HepG2 (cell line): ENCODE measurements around the gene CLPTM1. TPM values are rescaled to one million over a fixed set of nuclear protein-coding genes. Genes with fewer than 3 reads are reported as not detected.

Experiments
- ARID2 ChIP-seq: sonication (generic); formaldehyde crosslinking; IDR thresholded peaks from 2 replicates; pipeline ENCODE4 v1.8.1; 2022; ENCODE audit warnings: mild to moderate bottlenecking, missing genetic modification reagents, borderline replicate concordance
- ATM ChIP-seq: fragments of 450-650 bp; IDR thresholded peaks from 2 replicates; pipeline ENCODE4 v1.7.1; 2017; ENCODE audit warnings: mild to moderate bottlenecking, borderline replicate concordance
- CHCHD3 ChIP-seq: sonication (generic); formaldehyde crosslinking; IDR thresholded peaks from 2 replicates; pipeline ENCODE4 v1.8.0; 2022; ENCODE audit warnings: mild to moderate bottlenecking, missing genetic modification reagents, moderate library complexity
- ETV5 ChIP-seq: IDR thresholded peaks from 2 replicates; pipeline ENCODE4 v1.6.1; 2018; ENCODE audit warnings: missing biosample characterization, missing genetic modification reagents, inconsistent platforms, borderline replicate concordance
- MTF1 ChIP-seq: sonication (generic); formaldehyde crosslinking; IDR thresholded peaks from 2 replicates; pipeline ENCODE4 v1.5.0; 2020; ENCODE audit warnings: missing genetic modification reagents
- NFIB ChIP-seq: sonication (generic); formaldehyde crosslinking; IDR thresholded peaks from 2 replicates; pipeline ENCODE4 v1.9.0; 2021; ENCODE audit warnings: missing genetic modification reagents, mild to moderate bottlenecking, borderline replicate concordance
- SAP130 ChIP-seq: IDR thresholded peaks from 2 replicates; pipeline ENCODE4 v1.6.1; 2016; ENCODE audit warnings: low read depth
- ZBTB21 ChIP-seq: sonication (generic); formaldehyde crosslinking; IDR thresholded peaks from 2 replicates; pipeline ENCODE4 v1.4.0; 2020; ENCODE audit warnings: missing genetic modification reagents
- ZFP82 ChIP-seq: sonication (generic); formaldehyde crosslinking; IDR thresholded peaks from 2 replicates; pipeline ENCODE4 v1.5.1; 2020; ENCODE audit warnings: mild to moderate bottlenecking, missing genetic modification reagents, borderline replicate concordance
- ZNF232 ChIP-seq: sonication (generic); formaldehyde crosslinking; IDR thresholded peaks from 2 replicates; pipeline ENCODE4 v1.4.0; 2020; ENCODE audit warnings: missing genetic modification reagents, borderline replicate concordance
- ZSCAN25 ChIP-seq: sonication (generic); formaldehyde crosslinking; IDR thresholded peaks from 2 replicates; pipeline ENCODE4 v1.8.0; 2022; ENCODE audit warnings: mild to moderate bottlenecking, missing genetic modification reagents
- polyA plus RNA-seq, 8 experiments: library from polyadenylated mRNA; depleted of rRNA in 3 of 8; stranded (reverse) in 7 of 8; unstranded in 1 of 8; fragments of >200 nt; fragmentation: Illumina TruSeq in 4 of 8; extraction: Trizol in 4 of 8; gene quantifications; 2 replicates each; pipeline versions ENCODE4 v1.2.1 to v1.2.3, GENCODE V29; 2011 to 2016; ENCODE audit warnings: low read depth in 4 of 8, missing spikeins in 1 of 8, mixed read lengths in 1 of 8; ENCODE audit not compliant: insufficient read depth in 1 of 8
- total RNA-seq, 5 experiments: library from RNA; depleted of rRNA; stranded (reverse); fragments of >200 nt; fragmentation: Illumina TruSeq; extraction: Trizol; gene quantifications; 2 replicates each; pipeline ENCODE4 v1.2.3, GENCODE V29; 2016; ENCODE audit warnings: low read depth in 1 of 5
- TF ChIP-seq, protein P1 (sequence below): sonication (generic); formaldehyde crosslinking; IDR thresholded peaks from 2 replicates; pipeline ENCODE4 v1.4.0; 2020; ENCODE audit warnings: missing genetic modification reagents
- TF ChIP-seq, protein P2 (sequence below): sonication (generic); formaldehyde crosslinking; IDR thresholded peaks from 2 replicates; pipeline ENCODE4 v1.8.1; 2023; ENCODE audit warnings: mild to moderate bottlenecking, moderate library complexity, missing genetic modification reagents
- TF ChIP-seq, protein P3 (sequence below): sonication (generic); formaldehyde crosslinking; IDR thresholded peaks from 2 replicates; pipeline ENCODE4 v1.4.0; 2020; ENCODE audit warnings: mild to moderate bottlenecking, missing genetic modification reagents
- TF ChIP-seq, protein P4 (sequence below): sonication (generic); formaldehyde crosslinking; IDR thresholded peaks from 2 replicates; pipeline ENCODE4 v1.5.1; 2020; ENCODE audit warnings: missing genetic modification reagents, mild to moderate bottlenecking, borderline replicate concordance
- TF ChIP-seq, protein P5 (sequence below): sonication (generic); formaldehyde crosslinking; IDR thresholded peaks from 2 replicates; pipeline ENCODE4 v1.5.1; 2020; ENCODE audit warnings: mild to moderate bottlenecking, moderate library complexity, missing genetic modification reagents
- TF ChIP-seq, protein P6 (sequence below): sonication (generic); formaldehyde crosslinking; IDR thresholded peaks from 2 replicates; pipeline ENCODE4 v1.4.0; 2020; ENCODE audit warnings: missing genetic modification reagents, borderline replicate concordance
- TF ChIP-seq, protein P7 (sequence below): IDR thresholded peaks from 2 replicates; pipeline ENCODE4 v1.6.1; 2016; ENCODE audit warnings: low read depth, borderline replicate concordance

The CLPTM1 gene
- total and polyA plus RNA-seq, 2 of the 13 experiments (the other 11 are each of a cell fraction or from before 2014, with no cell fraction given), result 34.9 to 42.8 TPM

DNA sequence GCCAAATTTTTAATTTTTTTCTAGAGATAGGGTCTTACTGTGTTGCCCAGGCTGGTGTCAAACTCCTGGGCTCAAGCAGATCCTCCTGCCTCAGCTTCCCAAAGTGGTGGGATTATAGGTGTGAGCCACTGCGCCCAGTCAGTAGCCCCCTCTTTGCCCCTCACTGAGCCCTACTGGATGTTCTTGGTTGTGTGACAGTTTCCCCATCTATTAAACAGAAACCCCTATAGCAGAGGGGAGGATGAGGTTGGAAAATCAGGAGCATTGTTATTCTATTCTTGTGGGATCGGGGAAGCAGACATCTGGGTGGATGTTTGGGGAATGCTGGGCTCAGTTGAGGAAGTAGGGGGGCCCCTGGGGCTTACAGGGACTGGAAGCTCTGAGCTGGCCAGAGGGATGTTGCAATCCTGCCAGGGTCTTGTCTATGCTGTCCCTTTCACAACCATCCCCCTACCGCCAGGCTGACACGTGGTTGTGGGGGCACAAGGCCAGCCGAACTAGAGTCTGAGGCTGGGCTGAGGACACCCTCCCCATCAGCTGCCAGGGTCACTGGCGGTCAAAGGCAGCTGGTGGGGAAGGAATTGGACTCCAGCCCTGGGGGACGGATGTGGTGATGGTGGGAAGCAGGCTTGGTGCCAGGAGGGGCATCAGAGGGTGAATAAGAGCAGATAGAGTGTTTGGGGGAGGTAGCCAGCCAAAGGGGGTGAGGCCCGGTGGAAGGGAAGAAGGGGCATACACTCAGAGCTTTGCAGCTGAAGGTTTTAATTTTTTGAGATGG, 29.9 kb upstream of the CLPTM1 start (continued):
- TF ChIP-seq, protein P1, sequence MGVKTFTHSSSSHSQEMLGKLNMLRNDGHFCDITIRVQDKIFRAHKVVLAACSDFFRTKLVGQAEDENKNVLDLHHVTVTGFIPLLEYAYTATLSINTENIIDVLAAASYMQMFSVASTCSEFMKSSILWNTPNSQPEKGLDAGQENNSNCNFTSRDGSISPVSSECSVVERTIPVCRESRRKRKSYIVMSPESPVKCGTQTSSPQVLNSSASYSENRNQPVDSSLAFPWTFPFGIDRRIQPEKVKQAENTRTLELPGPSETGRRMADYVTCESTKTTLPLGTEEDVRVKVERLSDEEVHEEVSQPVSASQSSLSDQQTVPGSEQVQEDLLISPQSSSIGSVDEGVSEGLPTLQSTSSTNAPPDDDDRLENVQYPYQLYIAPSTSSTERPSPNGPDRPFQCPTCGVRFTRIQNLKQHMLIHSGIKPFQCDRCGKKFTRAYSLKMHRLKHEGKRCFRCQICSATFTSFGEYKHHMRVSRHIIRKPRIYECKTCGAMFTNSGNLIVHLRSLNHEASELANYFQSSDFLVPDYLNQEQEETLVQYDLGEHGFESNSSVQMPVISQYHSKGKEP (CRISPR knock-in tag), result peak; percentile 46; the same call in 1 of the 2 replicates
- TF ChIP-seq ZBTB21 (no peak), NFIB (CRISPR knock-in tag) (no peak), ZNF232 (CRISPR knock-in tag) (peak; percentile 83; the same call in 1 of the 2 replicates), ETV5 (CRISPR knock-in tag) (peak; percentile 91), CHCHD3 (CRISPR knock-in tag) (no peak), ATM (no peak), MTF1 (no peak), ARID2 (CRISPR knock-in tag) (no peak), SAP130 (CRISPR knock-in tag) (peak; percentile 97), ZFP82 (CRISPR knock-in tag) (no peak), ZSCAN25 (CRISPR knock-in tag) (peak; percentile 92)
- TF ChIP-seq, protein P2, sequence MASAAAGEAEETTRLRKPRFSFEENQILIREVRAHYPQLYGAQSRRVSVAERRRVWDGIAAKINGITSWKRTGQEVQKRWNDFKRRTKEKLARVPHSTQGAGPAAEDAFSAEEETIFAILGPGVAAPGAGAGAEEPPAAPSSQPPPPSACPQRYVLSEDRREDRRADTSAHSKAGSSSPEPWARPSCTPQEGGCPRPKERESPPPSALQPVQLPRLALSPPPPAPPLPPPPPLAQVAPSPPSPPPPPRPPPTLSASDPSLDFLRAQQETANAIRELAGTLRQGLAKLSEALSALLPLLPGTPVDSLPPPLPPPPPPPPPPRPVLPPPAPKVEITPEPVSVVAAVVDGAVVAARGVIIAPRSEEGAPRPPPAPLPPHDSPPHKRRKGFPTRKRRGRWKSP (CRISPR knock-in tag), result peak; percentile 96
- TF ChIP-seq, protein P3, sequence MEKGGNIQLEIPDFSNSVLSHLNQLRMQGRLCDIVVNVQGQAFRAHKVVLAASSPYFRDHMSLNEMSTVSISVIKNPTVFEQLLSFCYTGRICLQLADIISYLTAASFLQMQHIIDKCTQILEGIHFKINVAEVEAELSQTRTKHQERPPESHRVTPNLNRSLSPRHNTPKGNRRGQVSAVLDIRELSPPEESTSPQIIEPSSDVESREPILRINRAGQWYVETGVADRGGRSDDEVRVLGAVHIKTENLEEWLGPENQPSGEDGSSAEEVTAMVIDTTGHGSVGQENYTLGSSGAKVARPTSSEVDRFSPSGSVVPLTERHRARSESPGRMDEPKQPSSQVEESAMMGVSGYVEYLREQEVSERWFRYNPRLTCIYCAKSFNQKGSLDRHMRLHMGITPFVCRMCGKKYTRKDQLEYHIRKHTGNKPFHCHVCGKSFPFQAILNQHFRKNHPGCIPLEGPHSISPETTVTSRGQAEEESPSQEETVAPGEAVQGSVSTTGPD (CRISPR knock-in tag), result peak; percentile 94
- TF ChIP-seq, protein P4, sequence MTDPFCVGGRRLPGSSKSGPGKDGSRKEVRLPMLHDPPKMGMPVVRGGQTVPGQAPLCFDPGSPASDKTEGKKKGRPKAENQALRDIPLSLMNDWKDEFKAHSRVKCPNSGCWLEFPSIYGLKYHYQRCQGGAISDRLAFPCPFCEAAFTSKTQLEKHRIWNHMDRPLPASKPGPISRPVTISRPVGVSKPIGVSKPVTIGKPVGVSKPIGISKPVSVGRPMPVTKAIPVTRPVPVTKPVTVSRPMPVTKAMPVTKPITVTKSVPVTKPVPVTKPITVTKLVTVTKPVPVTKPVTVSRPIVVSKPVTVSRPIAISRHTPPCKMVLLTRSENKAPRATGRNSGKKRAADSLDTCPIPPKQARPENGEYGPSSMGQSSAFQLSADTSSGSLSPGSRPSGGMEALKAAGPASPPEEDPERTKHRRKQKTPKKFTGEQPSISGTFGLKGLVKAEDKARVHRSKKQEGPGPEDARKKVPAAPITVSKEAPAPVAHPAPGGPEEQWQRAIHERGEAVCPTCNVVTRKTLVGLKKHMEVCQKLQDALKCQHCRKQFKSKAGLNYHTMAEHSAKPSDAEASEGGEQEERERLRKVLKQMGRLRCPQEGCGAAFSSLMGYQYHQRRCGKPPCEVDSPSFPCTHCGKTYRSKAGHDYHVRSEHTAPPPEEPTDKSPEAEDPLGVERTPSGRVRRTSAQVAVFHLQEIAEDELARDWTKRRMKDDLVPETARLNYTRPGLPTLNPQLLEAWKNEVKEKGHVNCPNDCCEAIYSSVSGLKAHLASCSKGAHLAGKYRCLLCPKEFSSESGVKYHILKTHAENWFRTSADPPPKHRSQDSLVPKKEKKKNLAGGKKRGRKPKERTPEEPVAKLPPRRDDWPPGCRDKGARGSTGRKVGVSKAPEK (CRISPR knock-in tag), result peak; percentile 90; the same call in 1 of the 2 replicates
- TF ChIP-seq, protein P5, sequence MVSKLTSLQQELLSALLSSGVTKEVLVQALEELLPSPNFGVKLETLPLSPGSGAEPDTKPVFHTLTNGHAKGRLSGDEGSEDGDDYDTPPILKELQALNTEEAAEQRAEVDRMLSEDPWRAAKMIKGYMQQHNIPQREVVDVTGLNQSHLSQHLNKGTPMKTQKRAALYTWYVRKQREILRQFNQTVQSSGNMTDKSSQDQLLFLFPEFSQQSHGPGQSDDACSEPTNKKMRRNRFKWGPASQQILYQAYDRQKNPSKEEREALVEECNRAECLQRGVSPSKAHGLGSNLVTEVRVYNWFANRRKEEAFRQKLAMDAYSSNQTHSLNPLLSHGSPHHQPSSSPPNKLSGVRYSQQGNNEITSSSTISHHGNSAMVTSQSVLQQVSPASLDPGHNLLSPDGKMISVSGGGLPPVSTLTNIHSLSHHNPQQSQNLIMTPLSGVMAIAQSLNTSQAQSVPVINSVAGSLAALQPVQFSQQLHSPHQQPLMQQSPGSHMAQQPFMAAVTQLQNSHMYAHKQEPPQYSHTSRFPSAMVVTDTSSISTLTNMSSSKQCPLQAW (CRISPR knock-in tag), result peak; percentile 93
- TF ChIP-seq, protein P6, sequence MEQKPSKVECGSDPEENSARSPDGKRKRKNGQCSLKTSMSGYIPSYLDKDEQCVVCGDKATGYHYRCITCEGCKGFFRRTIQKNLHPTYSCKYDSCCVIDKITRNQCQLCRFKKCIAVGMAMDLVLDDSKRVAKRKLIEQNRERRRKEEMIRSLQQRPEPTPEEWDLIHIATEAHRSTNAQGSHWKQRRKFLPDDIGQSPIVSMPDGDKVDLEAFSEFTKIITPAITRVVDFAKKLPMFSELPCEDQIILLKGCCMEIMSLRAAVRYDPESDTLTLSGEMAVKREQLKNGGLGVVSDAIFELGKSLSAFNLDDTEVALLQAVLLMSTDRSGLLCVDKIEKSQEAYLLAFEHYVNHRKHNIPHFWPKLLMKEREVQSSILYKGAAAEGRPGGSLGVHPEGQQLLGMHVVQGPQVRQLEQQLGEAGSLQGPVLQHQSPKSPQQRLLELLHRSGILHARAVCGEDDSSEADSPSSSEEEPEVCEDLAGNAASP (CRISPR knock-in tag), result peak; percentile 99
- TF ChIP-seq, protein P7, sequence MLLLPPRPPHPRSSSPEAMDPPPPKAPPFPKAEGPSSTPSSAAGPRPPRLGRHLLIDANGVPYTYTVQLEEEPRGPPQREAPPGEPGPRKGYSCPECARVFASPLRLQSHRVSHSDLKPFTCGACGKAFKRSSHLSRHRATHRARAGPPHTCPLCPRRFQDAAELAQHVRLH (CRISPR knock-in tag), result peak; percentile 97
